PC-3 (cell line): ENCODE data around the gene PSMB4. TPM values are rescaled to one million over a fixed set of nuclear protein-coding genes. Genes with fewer than 3 reads are reported as not detected.

Experiments used
- ATAC-seq: fragments of 200-7000 bp; cut with Tn5 transposase; 2 replicates; pipeline ENCODE4 v1.9.1; 2020; ENCODE audit warnings: mild to moderate bottlenecking, moderate library complexity
- BruUV-seq: library from RNA; stranded (reverse); fragments of 400-500 nt; replicated peaks from 2 replicates; lab custom pipeline; 2021; lab: Mats Ljungman, UMichigan
- CTCF ChIA-PET: fragments of 300-600 bp; sonication (Branson Sonifier 250); formaldehyde crosslinking; loops from one replicate; lab custom pipeline; 2022; ENCODE audit warnings: antibody characterized with exemption; lab: Charles Lee
- POLR2A ChIA-PET: fragments of 300-600 bp; sonication (Branson Sonifier 250); formaldehyde crosslinking; loops from one replicate; lab custom pipeline; 2022; ENCODE audit warnings: antibody characterized with exemption; ENCODE audit not compliant: unreplicated experiment; lab: Charles Lee
- DNase-seq: peaks from one replicate; pipeline ENCODE4 v3.0.0-alpha.2; 2015
- H2AFZ ChIP-seq: fragments of 300-600 bp; sonication (generic); 2 replicates; pipeline ENCODE4 v1.6.0; 2016; ENCODE audit warnings: antibody characterized with exemption, low read length
- H3F3A ChIP-seq: fragments of 300-600 bp; sonication (generic); one replicate; pipeline ENCODE4 v1.6.0; 2017; ENCODE audit warnings: antibody characterized with exemption, low read length, control low read depth, mild to moderate bottlenecking; ENCODE audit not compliant: unreplicated experiment
- H3K27ac ChIP-seq: fragments of 300-600 bp; sonication (generic); 2 replicates; pipeline ENCODE4 v1.5.1; 2016; ENCODE audit warnings: mild to moderate bottlenecking, low read length
- H3K27me3 ChIP-seq: fragments of 300-600 bp; sonication (generic); 2 replicates; pipeline ENCODE4 v1.6.1; 2016; ENCODE audit warnings: low read length, mixed read lengths
- H3K36me3 ChIP-seq: fragments of 300-600 bp; sonication (generic); 2 replicates; pipeline ENCODE4 v1.6.1; 2016; ENCODE audit warnings: low read depth, mixed run types, low read length, mixed read lengths
- H3K4me1 ChIP-seq: fragments of 300-600 bp; sonication (generic); 2 replicates; pipeline ENCODE4 v1.5.1; 2016; ENCODE audit warnings: low read length; ENCODE audit not compliant: insufficient read depth
- H3K4me2 ChIP-seq: fragments of 300-600 bp; sonication (generic); 2 replicates; pipeline ENCODE4 v1.6.0; 2016; ENCODE audit warnings: low read length
- H3K4me3 ChIP-seq: fragments of 300-600 bp; sonication (generic); 2 replicates; pipeline ENCODE4 v1.5.1; 2016; ENCODE audit warnings: mild to moderate bottlenecking, low read length, mixed read lengths
- H3K79me2 ChIP-seq: fragments of 300-600 bp; sonication (generic); 2 replicates; pipeline ENCODE4 v1.6.1; 2017; ENCODE audit warnings: low read length, mixed read lengths
- H3K9ac ChIP-seq: fragments of 300-600 bp; sonication (generic); 2 replicates; pipeline ENCODE4 v1.6.0; 2016; ENCODE audit warnings: mild to moderate bottlenecking, low read length
- H3K9me2 ChIP-seq: fragments of 300-600 bp; sonication (generic); replicated peaks from 2 replicates; pipeline ENCODE4 v1.6.1; 2016; ENCODE audit warnings: mixed run types, low read length, mixed read lengths
- H3K9me3 ChIP-seq: fragments of 300-600 bp; sonication (generic); 2 replicates; pipeline ENCODE4 v1.6.1; 2016; ENCODE audit warnings: low read length, mixed read lengths
- H4K20me1 ChIP-seq: fragments of 300-600 bp; sonication (generic); 2 replicates; pipeline ENCODE4 v1.6.1; 2016; ENCODE audit warnings: low read length, mixed read lengths
- EZH2 ChIP-seq: fragments of 300-600 bp; sonication (generic); IDR thresholded peaks from one replicate; pipeline ENCODE4 v1.6.1; 2017; ENCODE audit warnings: antibody characterized with exemption, mild to moderate bottlenecking, low read length; ENCODE audit not compliant: unreplicated experiment
- EZH2phosphoT487 ChIP-seq: fragments of 300-600 bp; sonication (generic); IDR thresholded peaks from 2 replicates; pipeline ENCODE4 v1.6.1; 2018; ENCODE audit warnings: mild to moderate bottlenecking, antibody characterized with exemption, low read length, borderline replicate concordance
- intact Hi-C: fragments of 100-400 bp; cut with micrococcal nuclease; formaldehyde crosslinking; loops from 2 replicates; pipeline ENCODE4 v1.9.0; 2023
- total RNA-seq: library from RNA; depleted of rRNA; stranded (reverse); fragments of >200 nt; gene quantifications from 2 replicates; pipeline ENCODE4 v1.2.3, GENCODE V29; 2014
- TF ChIP-seq, protein P1 (sequence below): fragments of 300-600 bp; sonication (generic); conservative IDR thresholded peaks from 2 replicates; pipeline ENCODE4 v1.5.1; 2017; ENCODE audit warnings: antibody characterized with exemption, low read depth, mild to moderate bottlenecking, low read length

PSMB4 gene
- total RNA-seq, 1 experiment from 2014 or later: 818 TPM

GRCh38 chr1:151367658-151368392, 31.5 kb upstream of the PSMB4 start:
- H2AFZ ChIP-seq: no peak overlapping the region
- H3K4me1 ChIP-seq: peaks cover 21% of the 10 kb centered on the region
- H3K4me2 ChIP-seq: no peak overlapping the region
- ChIA-PET POLR2A (interaction anchor here (0.6 kb wide), 1 partner anchor 121 kb away, joined by 3 read pairs; no protein-coding TSS in a partner anchor), CTCF (no interaction called here)
- DNase-seq (no peak), ATAC-seq (no peak)
- H3K9me2 ChIP-seq: no peaks in the 10 kb centered on the region
- intact Hi-C loops: no loop called here
- BruUV-seq: no TSS peak
- H4K20me1 ChIP-seq: no peaks in the 10 kb centered on the region
- no peaks in the 10 kb centered on the region for H3K27me3 ChIP-seq
- H3K79me2 ChIP-seq: no peaks in the 10 kb centered on the region
- H3K4me3 ChIP-seq: no peak overlapping the region
- no peak overlapping the region for H3K9ac ChIP-seq
- TF ChIP-seq EZH2phosphoT487 (no peak), EZH2 (no peak)
- TF ChIP-seq, protein P1, sequence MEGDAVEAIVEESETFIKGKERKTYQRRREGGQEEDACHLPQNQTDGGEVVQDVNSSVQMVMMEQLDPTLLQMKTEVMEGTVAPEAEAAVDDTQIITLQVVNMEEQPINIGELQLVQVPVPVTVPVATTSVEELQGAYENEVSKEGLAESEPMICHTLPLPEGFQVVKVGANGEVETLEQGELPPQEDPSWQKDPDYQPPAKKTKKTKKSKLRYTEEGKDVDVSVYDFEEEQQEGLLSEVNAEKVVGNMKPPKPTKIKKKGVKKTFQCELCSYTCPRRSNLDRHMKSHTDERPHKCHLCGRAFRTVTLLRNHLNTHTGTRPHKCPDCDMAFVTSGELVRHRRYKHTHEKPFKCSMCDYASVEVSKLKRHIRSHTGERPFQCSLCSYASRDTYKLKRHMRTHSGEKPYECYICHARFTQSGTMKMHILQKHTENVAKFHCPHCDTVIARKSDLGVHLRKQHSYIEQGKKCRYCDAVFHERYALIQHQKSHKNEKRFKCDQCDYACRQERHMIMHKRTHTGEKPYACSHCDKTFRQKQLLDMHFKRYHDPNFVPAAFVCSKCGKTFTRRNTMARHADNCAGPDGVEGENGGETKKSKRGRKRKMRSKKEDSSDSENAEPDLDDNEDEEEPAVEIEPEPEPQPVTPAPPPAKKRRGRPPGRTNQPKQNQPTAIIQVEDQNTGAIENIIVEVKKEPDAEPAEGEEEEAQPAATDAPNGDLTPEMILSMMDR: no peak
- no peak overlapping the region for H3K27ac ChIP-seq
- H3K9me3 ChIP-seq: no peaks in the 10 kb centered on the region; the same call in 1 of the 2 replicates
- H3K36me3 ChIP-seq: peaks cover 8% of the 10 kb centered on the region
- no peaks in the 10 kb centered on the region for H3F3A ChIP-seq

GRCh38 chr1:151368393-151369301, 30.7 kb upstream of the PSMB4 start:
- no peaks in the 10 kb centered on the region; the same call in 1 of the 2 replicates for H3K9me3 ChIP-seq
- no peaks in the 10 kb centered on the region for H3K27me3 ChIP-seq
- ATAC-seq (no peak), DNase-seq (no peak)
- H3K4me1 ChIP-seq: peaks cover 24% of the 10 kb centered on the region
- POLR2A ChIA-PET: interaction anchor here (0.6 kb wide), 2 partner anchors 120 to 469 kb away, joined by 3 read pairs; no protein-coding TSS in a partner anchor
- no peaks in the 10 kb centered on the region for H3F3A ChIP-seq
- no TSS peak for BruUV-seq
- intact Hi-C loops: no loop called here
- no peak overlapping the region for H3K9ac ChIP-seq
- no peak overlapping the region for H2AFZ ChIP-seq
- no peaks in the 10 kb centered on the region for H3K79me2 ChIP-seq
- H3K27ac ChIP-seq: no peak overlapping the region
- peaks cover 8% of the 10 kb centered on the region for H3K36me3 ChIP-seq
- H3K4me3 ChIP-seq: no peak overlapping the region
- TF ChIP-seq EZH2 (no peak), EZH2phosphoT487 (no peak)
- TF ChIP-seq, protein P1: no peak
- no peaks in the 10 kb centered on the region for H4K20me1 ChIP-seq
- H3K9me2 ChIP-seq: no peaks in the 10 kb centered on the region
- CTCF ChIA-PET: no interaction called here
- no peak overlapping the region for H3K4me2 ChIP-seq
